NB4 (cell line): ENCODE data around the gene PCDHGB2.

Experiments
- POLR2A ChIP-seq: IDR thresholded peaks from 2 replicates; pipeline ENCODE4 v1.6.1; 2011; ENCODE audit warnings: mild to moderate bottlenecking; ENCODE audit not compliant: insufficient read length; ENCODE audit errors: extremely low read depth
- TF ChIP-seq, protein P1 (sequence below): IDR thresholded peaks from one replicate; pipeline ENCODE4 v1.5.1; 2012; ENCODE audit warnings: low read depth, low read length

DNA sequence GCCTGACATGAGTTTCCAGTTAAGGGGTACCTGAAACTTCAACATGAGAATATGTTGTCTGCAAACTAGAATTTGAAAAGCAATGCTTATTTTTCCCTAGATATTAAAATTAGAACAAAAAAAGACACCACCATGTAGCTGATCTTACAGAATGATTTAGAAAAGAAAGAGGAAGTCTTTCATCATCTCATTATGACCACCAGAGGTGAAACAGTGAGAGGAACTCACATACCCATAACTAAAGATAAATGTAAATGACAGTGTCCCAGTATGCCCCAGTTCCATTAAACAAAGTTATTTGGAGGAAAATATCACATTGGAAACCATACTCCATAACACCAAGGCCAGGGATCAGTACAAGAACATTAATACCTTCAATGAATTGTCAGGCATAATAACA, 46.1 kb upstream of the PCDHGB2 start:
- TF ChIP-seq POLR2A = no peak
- TF ChIP-seq, protein P1, sequence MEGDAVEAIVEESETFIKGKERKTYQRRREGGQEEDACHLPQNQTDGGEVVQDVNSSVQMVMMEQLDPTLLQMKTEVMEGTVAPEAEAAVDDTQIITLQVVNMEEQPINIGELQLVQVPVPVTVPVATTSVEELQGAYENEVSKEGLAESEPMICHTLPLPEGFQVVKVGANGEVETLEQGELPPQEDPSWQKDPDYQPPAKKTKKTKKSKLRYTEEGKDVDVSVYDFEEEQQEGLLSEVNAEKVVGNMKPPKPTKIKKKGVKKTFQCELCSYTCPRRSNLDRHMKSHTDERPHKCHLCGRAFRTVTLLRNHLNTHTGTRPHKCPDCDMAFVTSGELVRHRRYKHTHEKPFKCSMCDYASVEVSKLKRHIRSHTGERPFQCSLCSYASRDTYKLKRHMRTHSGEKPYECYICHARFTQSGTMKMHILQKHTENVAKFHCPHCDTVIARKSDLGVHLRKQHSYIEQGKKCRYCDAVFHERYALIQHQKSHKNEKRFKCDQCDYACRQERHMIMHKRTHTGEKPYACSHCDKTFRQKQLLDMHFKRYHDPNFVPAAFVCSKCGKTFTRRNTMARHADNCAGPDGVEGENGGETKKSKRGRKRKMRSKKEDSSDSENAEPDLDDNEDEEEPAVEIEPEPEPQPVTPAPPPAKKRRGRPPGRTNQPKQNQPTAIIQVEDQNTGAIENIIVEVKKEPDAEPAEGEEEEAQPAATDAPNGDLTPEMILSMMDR = no peak
